CD4-positive, alpha-beta T cell treated with Interleukin-15 for 1 hour (primary cell): ENCODE data around the gene MAML3.
A peak's percentile ranks its signal among the peaks of the same experiment; 100 is the strongest.

ENCODE experiments used
- DNase-seq: peaks from one replicate; pipeline ENCODE4 v3.0.0-alpha.2; 2020

MAML3 gene

GRCh38 chr4:139987502-139987850, 166.5 kb downstream of the MAML3 start:
- DNase-seq = no peak

GRCh38 chr4:139986689-139987501, 167.1 kb downstream of the MAML3 start:
- no peak for DNase-seq

- no peak for DNase-seq
Observed at GRCh38 chr4:139986106-139986505, 167.9 kb downstream of the MAML3 start.

GRCh38 chr4:139985401-139985800, 168.6 kb downstream of the MAML3 start:
- no peak for DNase-seq

- no peak for DNase-seq
Observed at GRCh38 chr4:139984471-139984870, 169.5 kb downstream of the MAML3 start.

GRCh38 chr4:139978692-139979091, 175.3 kb downstream of the MAML3 start:
- peak; percentile 41 for DNase-seq

- DNase-seq = no peak
Observed at GRCh38 chr4:139977838-139978609, 176.0 kb downstream of the MAML3 start.

GRCh38 chr4:139975830-139976272, 178.1 kb downstream of the MAML3 start:
- DNase-seq = no peak

GRCh38 chr4:139973616-139974015, 180.4 kb downstream of the MAML3 start:
- no peak for DNase-seq

- no peak for DNase-seq
Observed at GRCh38 chr4:139973015-139973414, 181.0 kb downstream of the MAML3 start.

GRCh38 chr4:139972305-139972704, 181.7 kb downstream of the MAML3 start:
- no peak for DNase-seq

- DNase-seq = no peak
Observed at GRCh38 chr4:139971111-139971510, 182.9 kb downstream of the MAML3 start.

- no peak for DNase-seq
Observed at GRCh38 chr4:139969635-139970266, 184.2 kb downstream of the MAML3 start.

- DNase-seq = no peak
Observed at GRCh38 chr4:139968831-139969230, 185.2 kb downstream of the MAML3 start.

GRCh38 chr4:139966383-139966782, 187.6 kb downstream of the MAML3 start:
- DNase-seq = no peak

- DNase-seq = no peak
Observed at GRCh38 chr4:139965789-139966188, 188.2 kb downstream of the MAML3 start.

GRCh38 chr4:139963708-139964107, 190.3 kb downstream of the MAML3 start:
- DNase-seq = no peak

- no peak for DNase-seq
Observed at GRCh38 chr4:139962130-139962684, 191.8 kb downstream of the MAML3 start.

- DNase-seq = no peak
Observed at GRCh38 chr4:139961344-139961946, 192.5 kb downstream of the MAML3 start.

GRCh38 chr4:139959396-139959795, 194.6 kb downstream of the MAML3 start:
- no peak for DNase-seq

GRCh38 chr4:139958739-139959098, 195.3 kb downstream of the MAML3 start:
- DNase-seq = no peak

GRCh38 chr4:139957986-139958738, 195.8 kb downstream of the MAML3 start:
- no peak for DNase-seq
